GM12878 (cell line): ENCODE data around the gene EFCAB13. TPM values are rescaled to one million over a fixed set of nuclear protein-coding genes. Genes with fewer than 3 reads are reported as not detected.
A peak's percentile ranks its signal among the peaks of the same experiment; 100 is the strongest.

Experiments used
- ATAC-seq: fragments of 200-7000 bp; cut with Tn5 transposase; 3 replicates; pipeline ENCODE4 v1.9.1; 2020; ENCODE audit warnings: mild to moderate bottlenecking, moderate library complexity
- BruUV-seq: library from RNA; stranded (reverse); fragments of 400-500 nt; replicated peaks from 2 replicates; lab custom pipeline; 2021; lab: Mats Ljungman, UMichigan
- CTCF ChIA-PET: fragments of 300-600 bp; sonication (Branson Sonifier 250); formaldehyde crosslinking; extraction: SDS; loops from one replicate; lab custom pipeline; 2021; ENCODE audit warnings: inconsistent platforms; lab: Yijun Ruan, JAX
- POLR2A ChIA-PET: fragments of 350-600 bp; formaldehyde crosslinking; extraction: SDS; loops from one replicate; lab custom pipeline; 2021; ENCODE audit warnings: inconsistent platforms; lab: Charles Lee
- RAD21 ChIA-PET: fragments of 300-600 bp; sonication (Branson Sonifier 250); formaldehyde crosslinking; loops from one replicate; lab custom pipeline; 2023; ENCODE audit warnings: antibody characterized with exemption; ENCODE audit not compliant: unreplicated experiment; lab: Charles Lee
- SMC1A ChIA-PET: fragments of 300-600 bp; sonication (Branson Sonifier 250); formaldehyde crosslinking; loops from one replicate; lab custom pipeline; 2023; ENCODE audit not compliant: unreplicated experiment, uncharacterized antibody; lab: Charles Lee
- DNase-seq: peaks from one replicate; pipeline ENCODE4 v3.0.0-alpha.2; 2011; ENCODE audit warnings: low read depth, low spot score
- FAIRE-seq: peaks from 3 replicates; lab custom pipeline; 2011; peaks lifted over from hg19 to GRCh38; lab: Jason Lieb, UNC
- H2AFZ ChIP-seq: 2 replicates; pipeline ENCODE4 v1.6.0; 2011; ENCODE audit warnings: low read depth, low read length, control low read depth; ENCODE audit not compliant: control insufficient read depth
- H3K27ac ChIP-seq: 2 replicates; pipeline ENCODE4 v1.5.1; 2011; ENCODE audit warnings: control low read depth; ENCODE audit not compliant: control insufficient read depth, insufficient read depth
- H3K27me3 ChIP-seq, 2 experiments: replicated peaks in 1 of 2; 2 replicates each; pipeline versions ENCODE4 v1.6.0 to v1.6.1; 2011; ENCODE audit warnings: low read length in 1 of 2; ENCODE audit not compliant: control insufficient read depth in 2 of 2, insufficient read depth in 2 of 2
- H3K36me3 ChIP-seq, 2 experiments: 2 replicates each; pipeline ENCODE4 v1.5.1; 2011; ENCODE audit warnings: low read length in 1 of 2; ENCODE audit not compliant: control insufficient read depth in 2 of 2, insufficient read depth in 2 of 2
- H3K4me1 ChIP-seq: 2 replicates; pipeline ENCODE4 v1.6.1; 2011; ENCODE audit warnings: mild to moderate bottlenecking, low read length, moderate library complexity, mixed read lengths; ENCODE audit not compliant: control insufficient read depth, insufficient read depth
- H3K4me2 ChIP-seq: 2 replicates; pipeline ENCODE4 v1.6.0; 2011; ENCODE audit warnings: control low read depth; ENCODE audit not compliant: control insufficient read depth, insufficient read depth
- H3K4me3 ChIP-seq: fragments of 200-600 bp; sonication (generic); 2 replicates; pipeline ENCODE4 v1.5.1; 2016
- H3K79me2 ChIP-seq: 2 replicates; pipeline ENCODE4 v1.6.0; 2011; ENCODE audit warnings: low read length; ENCODE audit not compliant: control insufficient read depth, insufficient read depth
- H3K9ac ChIP-seq: 2 replicates; pipeline ENCODE4 v1.8.0; 2011; ENCODE audit warnings: low read length, control low read depth, mixed read lengths; ENCODE audit not compliant: control insufficient read depth, insufficient read depth
- H3K9me3 ChIP-seq: replicated peaks from 3 replicates; pipeline ENCODE4 v1.5.1; 2011; ENCODE audit warnings: mild to moderate bottlenecking, low read length; ENCODE audit not compliant: control insufficient read depth, insufficient read depth
- H4K20me1 ChIP-seq: 2 replicates; pipeline ENCODE4 v1.6.0; 2011; ENCODE audit not compliant: control insufficient read depth, insufficient read depth
- CHD1 ChIP-seq: IDR thresholded peaks from 2 replicates; pipeline ENCODE4 v1.6.1; 2012; ENCODE audit warnings: low read depth, low read length, improper control_type of control experiment
- CHD2 ChIP-seq: IDR thresholded peaks from 2 replicates; pipeline ENCODE4 v1.6.1; 2011; ENCODE audit warnings: low read depth, low read length, improper control_type of control experiment, borderline replicate concordance
- HDAC2 ChIP-seq: fragments of 200-600 bp; sonication (generic); IDR thresholded peaks from 2 replicates; pipeline ENCODE4 v1.6.1; 2017
- IKZF1 ChIP-seq: fragments of 450-650 bp; conservative IDR thresholded peaks from 2 replicates; pipeline ENCODE4 v1.6.1; 2017; ENCODE audit warnings: antibody characterized with exemption, mild to moderate bottlenecking
- NFIC ChIP-seq: IDR thresholded peaks from 2 replicates; pipeline ENCODE4 v1.6.1; 2012; ENCODE audit warnings: low read depth, mild to moderate bottlenecking, inconsistent platforms, low read length, moderate library complexity
- NFYB ChIP-seq: IDR thresholded peaks from 2 replicates; pipeline ENCODE4 v1.6.1; 2011; ENCODE audit warnings: low read depth, mild to moderate bottlenecking, low read length, improper control_type of control experiment, moderate library complexity; ENCODE audit not compliant: insufficient read depth
- POLR2AphosphoS2 ChIP-seq: IDR thresholded peaks from 2 replicates; pipeline ENCODE4 v1.6.1; 2011; ENCODE audit warnings: low read depth, mild to moderate bottlenecking, low read length, improper control_type of control experiment, moderate library complexity
- RELA ChIP-seq: fragments of 450-650 bp; IDR thresholded peaks from 2 replicates; pipeline ENCODE4 v1.8.0; 2014; ENCODE audit warnings: borderline replicate concordance; ENCODE audit not compliant: partially characterized antibody
- SMAD1 ChIP-seq: fragments of 450-650 bp; IDR thresholded peaks from 2 replicates; pipeline ENCODE4 v1.6.1; 2018; ENCODE audit warnings: mild to moderate bottlenecking, low read depth; ENCODE audit not compliant: partially characterized antibody
- TCF12 ChIP-seq: IDR thresholded peaks from 2 replicates; pipeline ENCODE4 v1.6.1; 2011; ENCODE audit warnings: low read depth, mild to moderate bottlenecking, low read length
- USF1 ChIP-seq: IDR thresholded peaks from 2 replicates; pipeline ENCODE4 v1.6.1; 2011; ENCODE audit warnings: borderline replicate concordance, low read depth, mild to moderate bottlenecking, moderate library complexity, mixed read lengths, low read length; ENCODE audit not compliant: insufficient read depth; ENCODE audit errors: extremely low read length
- YBX1 ChIP-seq: fragments of 450-650 bp; IDR thresholded peaks from 2 replicates; pipeline ENCODE4 v1.6.1; 2016; ENCODE audit warnings: antibody characterized with exemption
- WGBS: methylation state at CpG from one replicate; pipeline ENCODE4 v1.1.6; 2016; ENCODE audit warnings: low lambda C conversion rate; ENCODE audit not compliant: insufficient replicate concordance, insufficient coverage; ENCODE audit errors: missing lambda C conversion rate; 5-methylcytosine and 5-hydroxymethylcytosine counted together
- in situ Hi-C: fragments of 300-500 bp; cut with MboI; formaldehyde crosslinking; loops from 9 replicates; pipeline ENCODE4 v1.14.3; 2018; ENCODE audit warnings: mixed read lengths
- intact Hi-C: fragments of 100-400 bp; cut with micrococcal nuclease; formaldehyde crosslinking; loops from one replicate; pipeline ENCODE4 v1.14.2; 2022; ENCODE audit not compliant: unreplicated experiment
- polyA plus RNA-seq, 11 experiments: library from polyadenylated mRNA; depleted of rRNA in 4 of 11; unstranded in 6 of 11; stranded (reverse) in 5 of 11; fragments of >200 nt; fragmentation: Nextera tagmentation in 4 of 11; fragmentation: Illumina TruSeq in 1 of 11; extraction: Ambion mirVana in 4 of 11; extraction: Trizol in 1 of 11; gene quantifications; 1 replicate in 1 of 11; 2 replicates in 10 of 11; pipeline versions ENCODE4 v1.2.1 to v1.2.3, GENCODE V29; 2011 to 2016; ENCODE audit warnings: inconsistent platforms in 2 of 11, missing spikeins in 2 of 11, low read depth in 1 of 11
- total RNA-seq, 4 experiments: library from RNA; depleted of rRNA in 3 of 4; stranded (reverse); fragments of >200 nt in 3 of 4; fragmentation: Illumina TruSeq in 1 of 4; extraction: Trizol in 1 of 4; gene quantifications; 2 replicates each; pipeline versions ENCODE4 v1.2.1 to v1.2.3, GENCODE V29; 2013 to 2021
- TF ChIP-seq, protein P1 (sequence below): fragments of 450-650 bp; IDR thresholded peaks from 2 replicates; pipeline ENCODE4 v1.6.1; 2016; ENCODE audit warnings: mild to moderate bottlenecking, moderate library complexity, borderline replicate concordance
- TF ChIP-seq, protein P2 (sequence below): IDR thresholded peaks from 2 replicates; pipeline ENCODE4 v1.6.1; 2012; ENCODE audit warnings: low read depth, low read length, improper control_type of control experiment

Gene EFCAB13
- total and polyA plus RNA-seq, 10 of the 15 experiments (the other 5 are each of a cell fraction or from before 2014, with no cell fraction given): 0.90 to 8.7 (median 5.0) TPM

DNA sequence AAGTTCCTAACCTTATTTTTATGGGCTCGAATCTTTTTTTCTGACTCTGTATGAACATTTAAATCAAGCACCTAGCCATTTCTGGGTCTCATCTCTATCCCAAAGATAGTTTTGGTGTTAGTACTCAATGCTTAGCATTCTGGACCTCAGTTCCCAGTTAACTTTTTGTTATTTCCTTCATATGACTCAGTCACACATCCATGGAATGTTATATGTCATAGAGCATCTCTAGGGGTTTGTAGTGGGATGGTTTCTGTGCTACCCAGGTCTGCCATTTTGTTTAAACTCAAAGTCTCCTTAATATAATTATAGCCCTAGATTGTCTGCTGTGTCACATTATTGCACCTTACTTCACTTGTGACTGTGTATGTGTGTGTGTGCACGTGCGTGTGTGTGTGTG, 90.1 kb downstream of the EFCAB13 start:
- intact Hi-C loops (no loop called here), in situ Hi-C loops (no loop called here)
- Histone ChIP-seq H3K4me2 (no peak overlapping the region), H3K36me3 (no peaks in the 10 kb centered on the region), H3K27me3 (no peaks in the 10 kb centered on the region), H3K27ac (no peak overlapping the region), H3K79me2 (no peaks in the 10 kb centered on the region), H3K9ac (no peak overlapping the region), H3K9me3 (no peaks in the 10 kb centered on the region), H3K4me1 (no peaks in the 10 kb centered on the region), H2AFZ (no peak overlapping the region), H4K20me1 (no peaks in the 10 kb centered on the region), H3K4me3 (no peak overlapping the region)
- CTCF ChIA-PET: no interaction called here
- ATAC-seq (no peak), FAIRE-seq (peak; percentile 44), DNase-seq (no peak)
- BruUV-seq: no TSS peak
- no peak for TF ChIP-seq CHD1
- no peak for TF ChIP-seq USF1
- TF ChIP-seq POLR2AphosphoS2: no peak
- TF ChIP-seq SMAD1: no peak
- POLR2A ChIA-PET: no interaction called here
- SMC1A ChIA-PET: no interaction called here
- 93% methylated on average over 3 of the region's 3 CpGs for WGBS
- RAD21 ChIA-PET: no interaction called here

DNA sequence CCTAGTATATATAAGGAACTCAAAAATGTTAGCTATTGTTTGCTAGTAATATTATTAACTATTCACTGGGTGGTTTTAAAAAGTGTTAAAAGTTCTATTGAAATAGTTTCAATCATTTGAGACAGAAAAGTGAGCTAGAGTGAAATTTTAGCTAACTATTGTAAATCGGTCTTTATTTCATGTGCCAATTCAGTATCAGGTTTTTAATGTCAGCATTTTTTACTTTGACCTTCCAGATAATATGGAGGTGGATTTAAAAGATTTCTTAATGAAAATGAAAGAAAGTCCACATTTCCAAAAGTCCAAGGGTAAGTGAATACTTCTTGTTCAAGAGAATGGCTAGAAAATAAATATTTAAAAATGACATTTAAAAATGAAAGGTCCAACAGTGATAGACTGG, 90.9 kb downstream of the EFCAB13 start:
- no peaks in the 10 kb centered on the region for H3K9me3 ChIP-seq
- ChIA-PET SMC1A (no interaction called here), POLR2A (no interaction called here), RAD21 (no interaction called here), CTCF (interaction anchor here (0.6 kb wide), 1 partner anchor 14 kb away, joined by 3 read pairs; no protein-coding TSS in a partner anchor)
- no peak overlapping the region for H3K4me2 ChIP-seq
- H3K4me3 ChIP-seq: no peak overlapping the region
- intact Hi-C loops (no loop called here), in situ Hi-C loops (no loop called here)
- H3K27ac ChIP-seq: no peak overlapping the region
- H4K20me1 ChIP-seq: no peaks in the 10 kb centered on the region
- WGBS: 100% methylated on average over 1 of the region's 1 CpG
- H3K4me1 ChIP-seq: no peaks in the 10 kb centered on the region
- FAIRE-seq: no peak
- no peaks in the 10 kb centered on the region for H3K36me3 ChIP-seq
- H3K27me3 ChIP-seq: no peaks in the 10 kb centered on the region
- no peak overlapping the region for H3K9ac ChIP-seq
- no TSS peak for BruUV-seq
- ATAC-seq: no peak
- no peak for DNase-seq
- H2AFZ ChIP-seq: no peak overlapping the region
- no peaks in the 10 kb centered on the region for H3K79me2 ChIP-seq
- TF ChIP-seq NFIC (no peak), RELA (no peak), TCF12 (no peak), HDAC2 (no peak), IKZF1 (no peak), NFYB (no peak), CHD2 (no peak), YBX1 (no peak)
- TF ChIP-seq, protein P1, sequence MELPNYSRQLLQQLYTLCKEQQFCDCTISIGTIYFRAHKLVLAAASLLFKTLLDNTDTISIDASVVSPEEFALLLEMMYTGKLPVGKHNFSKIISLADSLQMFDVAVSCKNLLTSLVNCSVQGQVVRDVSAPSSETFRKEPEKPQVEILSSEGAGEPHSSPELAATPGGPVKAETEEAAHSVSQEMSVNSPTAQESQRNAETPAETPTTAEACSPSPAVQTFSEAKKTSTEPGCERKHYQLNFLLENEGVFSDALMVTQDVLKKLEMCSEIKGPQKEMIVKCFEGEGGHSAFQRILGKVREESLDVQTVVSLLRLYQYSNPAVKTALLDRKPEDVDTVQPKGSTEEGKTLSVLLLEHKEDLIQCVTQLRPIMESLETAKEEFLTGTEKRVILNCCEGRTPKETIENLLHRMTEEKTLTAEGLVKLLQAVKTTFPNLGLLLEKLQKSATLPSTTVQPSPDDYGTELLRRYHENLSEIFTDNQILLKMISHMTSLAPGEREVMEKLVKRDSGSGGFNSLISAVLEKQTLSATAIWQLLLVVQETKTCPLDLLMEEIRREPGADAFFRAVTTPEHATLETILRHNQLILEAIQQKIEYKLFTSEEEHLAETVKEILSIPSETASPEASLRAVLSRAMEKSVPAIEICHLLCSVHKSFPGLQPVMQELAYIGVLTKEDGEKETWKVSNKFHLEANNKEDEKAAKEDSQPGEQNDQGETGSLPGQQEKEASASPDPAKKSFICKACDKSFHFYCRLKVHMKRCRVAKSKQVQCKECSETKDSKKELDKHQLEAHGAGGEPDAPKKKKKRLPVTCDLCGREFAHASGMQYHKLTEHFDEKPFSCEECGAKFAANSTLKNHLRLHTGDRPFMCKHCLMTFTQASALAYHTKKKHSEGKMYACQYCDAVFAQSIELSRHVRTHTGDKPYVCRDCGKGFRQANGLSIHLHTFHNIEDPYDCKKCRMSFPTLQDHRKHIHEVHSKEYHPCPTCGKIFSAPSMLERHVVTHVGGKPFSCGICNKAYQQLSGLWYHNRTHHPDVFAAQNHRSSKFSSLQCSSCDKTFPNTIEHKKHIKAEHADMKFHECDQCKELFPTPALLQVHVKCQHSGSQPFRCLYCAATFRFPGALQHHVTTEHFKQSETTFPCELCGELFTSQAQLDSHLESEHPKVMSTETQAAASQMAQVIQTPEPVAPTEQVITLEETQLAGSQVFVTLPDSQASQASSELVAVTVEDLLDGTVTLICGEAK: no peak
- TF ChIP-seq, protein P2, sequence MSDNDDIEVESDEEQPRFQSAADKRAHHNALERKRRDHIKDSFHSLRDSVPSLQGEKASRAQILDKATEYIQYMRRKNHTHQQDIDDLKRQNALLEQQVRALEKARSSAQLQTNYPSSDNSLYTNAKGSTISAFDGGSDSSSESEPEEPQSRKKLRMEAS: no peak
